GM21717 (cell line): ENCODE data around the gene TNFRSF4.

Experiments used
- ATAC-seq: cut with Tn5 transposase; IDR thresholded peaks from one replicate; pipeline ENCODE4 v1.9.1; 2021; ENCODE audit warnings: mild to moderate bottlenecking, moderate library complexity; ENCODE audit not compliant: unreplicated experiment

The TNFRSF4 gene

GRCh38 chr1:1219341-1219740 lies 5.4 kb upstream of the TNFRSF4 start:
- no peak for ATAC-seq

- no peak for ATAC-seq
Measured at GRCh38 chr1:1218524-1219200, 4.7 kb upstream of the TNFRSF4 start.

- ATAC-seq, result no peak
Measured at GRCh38 chr1:1217621-1218523, 3.9 kb upstream of the TNFRSF4 start.

- no peak for ATAC-seq
Measured at GRCh38 chr1:1216770-1217620, 3.0 kb upstream of the TNFRSF4 start.

- no peak for ATAC-seq
Measured at GRCh38 chr1:1215881-1216605, 2.1 kb upstream of the TNFRSF4 start.

- ATAC-seq, result no peak
Measured at GRCh38 chr1:1215080-1215676, 1.2 kb upstream of the TNFRSF4 start.

GRCh38 chr1:1212780-1213344 lies 1.1 kb downstream of the TNFRSF4 start:
- no peak for ATAC-seq

- ATAC-seq, result no peak
Measured at GRCh38 chr1:1211541-1212441, 2.2 kb downstream of the TNFRSF4 start.

GRCh38 chr1:1210726-1211540 lies 3.0 kb downstream of the TNFRSF4 start:
- no peak for ATAC-seq

GRCh38 chr1:1208713-1209433 lies 5.1 kb downstream of the TNFRSF4 start:
- no peak for ATAC-seq

- ATAC-seq, result no peak
Measured at GRCh38 chr1:1207571-1207892, 6.4 kb downstream of the TNFRSF4 start.

- no peak for ATAC-seq
Measured at GRCh38 chr1:1206966-1207531, 6.9 kb downstream of the TNFRSF4 start.

- no peak for ATAC-seq
Measured at GRCh38 chr1:1206376-1206965, 7.5 kb downstream of the TNFRSF4 start, which contains the start of gene TNFRSF18. TNFRSF18 (minus strand) TSS chr1:1206592; CDS start chr1:1206571, 21 bp downstream.

- ATAC-seq, result no peak
Measured at GRCh38 chr1:1205769-1206375, 8.1 kb downstream of the TNFRSF4 start.

GRCh38 chr1:1204998-1205768 lies 8.8 kb downstream of the TNFRSF4 start:
- no peak for ATAC-seq
